Esophagus muscularis mucosa (tissue), 4 donors: ENCODE data around the gene REX1BD. TPM values are rescaled to one million over a fixed set of nuclear protein-coding genes. Genes with fewer than 3 reads are reported as not detected.
"Not testable (repeated sequence)": the region's sequence is repeated elsewhere in the genome, so short reads cannot be mapped to it uniquely, and the experiment has no call there.

Source experiments
- DNase-seq: peaks from one replicate; pipeline ENCODE4 v3.0.0-alpha.2; 2017; ENCODE audit errors: extremely low spot score
- H3K27ac ChIP-seq, 4 donors: fragments of 200-600 bp; sonication (generic); replicated peaks in 1 of 4; 1 replicate in 3 of 4; 2 replicates in 1 of 4; pipeline ENCODE4 v1.5.1; 2016 to 2019; ENCODE audit warnings: mild to moderate bottlenecking in 1 of 4
- H3K27me3 ChIP-seq, 4 donors: fragments of 200-600 bp; sonication (generic); one replicate each; pipeline versions ENCODE4 v1.5.1 to v1.6.0; 2016 to 2019
- H3K36me3 ChIP-seq, 4 donors: fragments of 200-600 bp; sonication (generic); one replicate each; pipeline ENCODE4 v1.5.1; 2016 to 2019
- H3K4me1 ChIP-seq, 4 donors: fragments of 200-600 bp; sonication (generic); one replicate each; pipeline ENCODE4 v1.5.1; 2016 to 2019
- H3K4me3 ChIP-seq, 4 donors: fragments of 200-600 bp; sonication (generic); 1 replicate in 2 of 4; 2 replicates in 2 of 4; pipeline ENCODE4 v1.5.1; 2016 to 2019; ENCODE audit warnings: mild to moderate bottlenecking in 4 of 4, moderate library complexity in 1 of 4
- H3K9me3 ChIP-seq, 4 donors: fragments of 200-600 bp; sonication (generic); 1 replicate in 3 of 4; 2 replicates in 1 of 4; pipeline ENCODE4 v1.5.1; 2016 to 2019
- EP300 ChIP-seq: sonication (generic); formaldehyde crosslinking; IDR thresholded peaks from one replicate; pipeline ENCODE4 v1.6.1; 2017; ENCODE audit warnings: antibody characterized with exemption
- POLR2A ChIP-seq: fragments of 450-650 bp; IDR thresholded peaks from one replicate; pipeline ENCODE4 v1.6.1; 2017; ENCODE audit warnings: antibody characterized with exemption, moderate library complexity, mild to moderate bottlenecking, low read depth
- POLR2AphosphoS5 ChIP-seq, 2 donors: sonication (generic); formaldehyde crosslinking; IDR thresholded peaks; one replicate each; pipeline ENCODE4 v1.6.1; 2017; ENCODE audit warnings: antibody characterized with exemption in 2 of 2
- WGBS: methylation state at CpG from one replicate; pipeline ENCODE4 v1.1.5; 2018; 5-methylcytosine and 5-hydroxymethylcytosine counted together
- intact Hi-C: fragments of 100-400 bp; cut with DNase I; formaldehyde crosslinking; loops from one replicate; pipeline ENCODE4 v1.15.1; 2023
- total RNA-seq, 4 donors: library from RNA; depleted of rRNA; stranded (reverse); fragments of >200 nt; gene quantifications; one replicate each; pipeline versions ENCODE4 v1.1.0 to v1.2.1, GENCODE V29; 2016
- TF ChIP-seq, protein P1 (sequence below), 3 experiments: fragments of 200-600 bp in 2 of 3; fragments of 450-650 bp in 1 of 3; sonication (generic) in 2 of 3; IDR thresholded peaks; one replicate each; pipeline ENCODE4 v1.5.1; 2017 to 2019; ENCODE audit warnings: antibody characterized with exemption in 3 of 3, mild to moderate bottlenecking in 2 of 3, moderate library complexity in 1 of 3

The REX1BD gene
- 10 to 100 TPM; 56.1 to 77.7 (median 67.0) TPM for total RNA-seq

DNA sequence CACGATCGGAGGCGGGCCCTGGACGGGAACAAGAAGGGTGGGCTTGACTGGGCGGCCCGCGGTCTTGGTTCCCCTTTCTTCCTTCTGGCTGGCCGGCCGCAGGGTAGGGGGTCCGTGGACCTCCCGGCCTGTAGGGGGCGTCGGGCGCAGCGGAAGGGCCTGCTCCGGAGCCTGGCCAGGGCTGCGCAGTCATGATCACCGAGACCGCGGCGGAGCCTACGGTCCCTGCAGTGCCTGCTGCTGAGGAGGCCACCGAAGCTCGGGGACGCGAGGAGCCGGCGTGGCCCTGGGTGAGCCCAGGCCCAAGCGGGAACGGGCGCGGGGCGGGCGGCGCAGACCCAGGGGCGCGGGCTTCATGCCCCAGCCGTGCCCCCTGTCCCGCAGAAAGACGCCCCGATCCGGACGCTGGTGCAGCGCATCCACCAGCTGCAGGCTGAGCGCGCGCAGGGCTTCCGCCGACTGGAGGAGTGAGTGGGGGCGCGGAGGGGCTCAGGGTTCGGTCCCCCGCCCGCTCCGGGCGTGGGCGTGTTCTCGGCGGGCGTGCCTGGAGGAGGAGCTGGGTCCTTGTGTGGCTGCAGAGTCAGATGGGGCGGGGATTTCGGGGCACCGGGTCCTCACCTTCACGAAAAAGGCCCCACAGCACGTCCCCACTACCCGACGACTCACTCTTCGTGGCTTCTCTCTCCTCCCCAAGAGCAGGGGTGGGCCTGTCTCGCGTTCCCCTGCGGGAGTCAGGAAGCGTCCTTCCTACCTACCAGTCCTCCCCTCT, at the start of gene REX1BD:
Gene REX1BD, plus strand, starts transcription at position 188 of the 769 bp plus-strand sequence. Its CDS starts 4 bp downstream, at position 192.
- intact Hi-C loops = loop anchor here (5.0 kb wide), 1 partner anchor 244 kb away; the partner anchor contains the start of gene UPF1
- no peaks in the 10 kb centered on the region for H3K27me3 ChIP-seq
- H3K9me3 ChIP-seq = no peaks in the 10 kb centered on the region
- DNase-seq = peak; percentile 96
- H3K4me1 ChIP-seq = peaks cover 14 to 38% (median 31%) of the 10 kb centered on the region in 4 donors
- WGBS = 0% methylated on average over 20 of the region's 72 CpGs
- TF ChIP-seq EP300 = no peak
- no peak for TF ChIP-seq POLR2A
- TF ChIP-seq, protein P1, sequence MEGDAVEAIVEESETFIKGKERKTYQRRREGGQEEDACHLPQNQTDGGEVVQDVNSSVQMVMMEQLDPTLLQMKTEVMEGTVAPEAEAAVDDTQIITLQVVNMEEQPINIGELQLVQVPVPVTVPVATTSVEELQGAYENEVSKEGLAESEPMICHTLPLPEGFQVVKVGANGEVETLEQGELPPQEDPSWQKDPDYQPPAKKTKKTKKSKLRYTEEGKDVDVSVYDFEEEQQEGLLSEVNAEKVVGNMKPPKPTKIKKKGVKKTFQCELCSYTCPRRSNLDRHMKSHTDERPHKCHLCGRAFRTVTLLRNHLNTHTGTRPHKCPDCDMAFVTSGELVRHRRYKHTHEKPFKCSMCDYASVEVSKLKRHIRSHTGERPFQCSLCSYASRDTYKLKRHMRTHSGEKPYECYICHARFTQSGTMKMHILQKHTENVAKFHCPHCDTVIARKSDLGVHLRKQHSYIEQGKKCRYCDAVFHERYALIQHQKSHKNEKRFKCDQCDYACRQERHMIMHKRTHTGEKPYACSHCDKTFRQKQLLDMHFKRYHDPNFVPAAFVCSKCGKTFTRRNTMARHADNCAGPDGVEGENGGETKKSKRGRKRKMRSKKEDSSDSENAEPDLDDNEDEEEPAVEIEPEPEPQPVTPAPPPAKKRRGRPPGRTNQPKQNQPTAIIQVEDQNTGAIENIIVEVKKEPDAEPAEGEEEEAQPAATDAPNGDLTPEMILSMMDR (IDR thresholded peaks at IDR 0.05) = peak; percentile 76 to 87 (median 79)
- TF ChIP-seq POLR2AphosphoS5 (IDR thresholded peaks at IDR 0.05) = peak; percentile 68 to 76
- H3K27ac ChIP-seq = peak within 1 kb of the TSS; percentile 78 to 89 (median 86)
- H3K36me3 ChIP-seq = peaks cover 0 to 20% (median 8%) of the 10 kb centered on the region in 4 donors
- peak within 1 kb of the TSS; percentile 68 to 96 (median 86) for H3K4me3 ChIP-seq

- WGBS = 93% methylated on average over 17 of the region's 19 CpGs
- no peak for DNase-seq
- Histone ChIP-seq H3K4me1 (peaks cover 13 to 25% (median 23%) of the 10 kb centered on the region in 4 donors), H3K9me3 (no peaks in the 10 kb centered on the region), H3K27ac (no peak overlapping the region), H3K27me3 (no peaks in the 10 kb centered on the region), H3K36me3 (peaks cover 30 to 71% (median 70%) of the 10 kb centered on the region in 4 donors), H3K4me3 (no peak overlapping the region)
- intact Hi-C loops = no loop called here
- TF ChIP-seq, protein P1 (IDR thresholded peaks at IDR 0.05) = no peak
- TF ChIP-seq POLR2AphosphoS5 (IDR thresholded peaks at IDR 0.05) (no peak), EP300 (no peak), POLR2A (no peak)
These were observed 49.2 kb upstream of the REX1BD start for GRCh38 chr19:18539372-18539771.

GRCh38 chr19:18540200-18540599, 48.4 kb upstream of the REX1BD start:
- DNase-seq, H3K4me3 ChIP-seq, H3K27me3 ChIP-seq, H3K9me3 ChIP-seq, intact Hi-C loops: not testable (repeated sequence)
- Histone ChIP-seq H3K36me3 (peaks cover 30 to 63% (median 62%) of the 10 kb centered on the region in 4 donors), H3K4me1 (peaks cover 13 to 25% (median 24%) of the 10 kb centered on the region in 4 donors), H3K27ac (peak overlapping the region in 1 of 4 donors; percentile 5)
- WGBS = 92% methylated on average over 1 of the region's 1 CpG

GRCh38 chr19:18541258-18541991, 47.2 kb upstream of the REX1BD start:
- Histone ChIP-seq H3K9me3 (no peaks in the 10 kb centered on the region), H3K36me3 (peaks cover 28 to 50% (median 50%) of the 10 kb centered on the region in 4 donors), H3K27ac (peak overlapping the region in 2 of 4 donors; percentile 93 to 94), H3K4me1 (peaks cover 13 to 25% (median 24%) of the 10 kb centered on the region in 4 donors), H3K4me3 (no peak overlapping the region), H3K27me3 (no peaks in the 10 kb centered on the region)
- no peak for DNase-seq
- intact Hi-C loops = no loop called here
- 78% methylated on average over 18 of the region's 21 CpGs for WGBS
- TF ChIP-seq POLR2A = no peak
- TF ChIP-seq EP300 = no peak
- TF ChIP-seq POLR2AphosphoS5 (IDR thresholded peaks at IDR 0.05) = no peak
- TF ChIP-seq, protein P1 (IDR thresholded peaks at IDR 0.05) = no peak
